HUES64 (cell line): ENCODE measurements around the gene ATP6V0A4. TPM values are rescaled to one million over a fixed set of nuclear protein-coding genes. Genes with fewer than 3 reads are reported as not detected.

Source experiments
- H3K27ac ChIP-seq: 2 replicates; pipeline ENCODE4 v1.7.0; 2013; ENCODE audit warnings: low read depth, low read length, inconsistent platforms
- H3K27me3 ChIP-seq: 2 replicates; pipeline ENCODE4 v1.6.1; 2013; ENCODE audit warnings: mild to moderate bottlenecking, low read length; ENCODE audit not compliant: insufficient read depth
- H3K36me3 ChIP-seq: 2 replicates; pipeline ENCODE4 v1.6.1; 2013; ENCODE audit warnings: mild to moderate bottlenecking, low read length; ENCODE audit not compliant: insufficient read depth
- H3K4me1 ChIP-seq: 2 replicates; pipeline ENCODE4 v1.6.1; 2013; ENCODE audit warnings: mild to moderate bottlenecking, low read length, moderate library complexity; ENCODE audit not compliant: insufficient read depth
- H3K4me3 ChIP-seq: 2 replicates; pipeline ENCODE4 v1.5.1; 2013; ENCODE audit warnings: mild to moderate bottlenecking, low read length, moderate library complexity
- H3K9ac ChIP-seq: 2 replicates; pipeline ENCODE4 v1.6.1; 2013; ENCODE audit warnings: mild to moderate bottlenecking, low read depth, low read length
- H3K9me3 ChIP-seq: 2 replicates; pipeline ENCODE4 v1.6.1; 2013; ENCODE audit warnings: low read depth, low read length; ENCODE audit not compliant: insufficient read depth
- WGBS: fragments of 150-250, 120-280 bp; methylation state at CpG from one replicate; pipeline ENCODE4 v1.1.7; 2013; ENCODE audit warnings: missing lambda C conversion rate; 5-methylcytosine and 5-hydroxymethylcytosine counted together
- polyA plus RNA-seq, 2 experiments: library from polyadenylated mRNA; stranded (reverse); fragments of 50-300 nt; gene quantifications; one replicate each; pipeline ENCODE4 v1.2.3, GENCODE V29; 2013

Gene ATP6V0A4
- polyA plus RNA-seq (2013, experiment 1 of 2) = 0.25 TPM
- polyA plus RNA-seq (2013, experiment 2 of 2) = 0.38 TPM

- no peaks in the 10 kb centered on the region for H3K36me3 ChIP-seq
- peaks cover 7% of the 10 kb centered on the region; the same call in 1 of the 2 replicates for H3K27me3 ChIP-seq
- no peaks in the 10 kb centered on the region for H3K9me3 ChIP-seq
- H3K27ac ChIP-seq = no peak within 1 kb of the TSS
- no peak within 1 kb of the TSS for H3K9ac ChIP-seq
- H3K4me3 ChIP-seq = peak within 1 kb of the TSS; percentile 26; the same call in 1 of the 2 replicates
- 15% methylated on average over 14 of the region's 14 CpGs for WGBS
- peaks cover 9% of the 10 kb centered on the region for H3K4me1 ChIP-seq
Observed at GRCh38 chr7:138797715-138798320, at the start of gene ATP6V0A4, which contains the start of gene TMEM213. TSS of gene ATP6V0A4 (minus strand) at chr7:138798196. CDS start at chr7:138771247, 26,949 bp downstream. TSS of gene TMEM213 (plus strand) at chr7:138797994. CDS start at chr7:138798105, 111 bp downstream.

- Histone ChIP-seq H3K27ac (no peak overlapping the region), H3K4me1 (peaks cover 9% of the 10 kb centered on the region; the same call in 1 of the 2 replicates), H3K27me3 (no peaks in the 10 kb centered on the region), H3K9ac (no peak overlapping the region), H3K4me3 (no peak overlapping the region), H3K9me3 (no peaks in the 10 kb centered on the region; the same call in 1 of the 2 replicates), H3K36me3 (peaks cover 25% of the 10 kb centered on the region)
- 93% methylated on average over 2 of the region's 2 CpGs for WGBS
Observed at GRCh38 chr7:138845711-138846110, 47.7 kb upstream of the ATP6V0A4 start.

GRCh38 chr7:138843632-138844580 is 45.9 kb upstream of the ATP6V0A4 start:
- H3K4me3 ChIP-seq = no peak overlapping the region
- H3K27ac ChIP-seq = no peak overlapping the region
- H3K27me3 ChIP-seq = no peaks in the 10 kb centered on the region
- peaks cover 15% of the 10 kb centered on the region for H3K36me3 ChIP-seq
- H3K9ac ChIP-seq = no peak overlapping the region
- H3K9me3 ChIP-seq = no peaks in the 10 kb centered on the region
- 91% methylated on average over 19 of the region's 20 CpGs for WGBS
- peaks cover 9% of the 10 kb centered on the region; the same call in 1 of the 2 replicates for H3K4me1 ChIP-seq

- Histone ChIP-seq H3K9ac (peak overlapping the region; percentile 6; the same call in 1 of the 2 replicates), H3K4me1 (peaks cover 3% of the 10 kb centered on the region; the same call in 1 of the 2 replicates), H3K27ac (peak overlapping the region; percentile 6; the same call in 1 of the 2 replicates), H3K9me3 (no peaks in the 10 kb centered on the region), H3K36me3 (peaks cover 19% of the 10 kb centered on the region), H3K27me3 (no peaks in the 10 kb centered on the region), H3K4me3 (no peak overlapping the region)
- 78% methylated on average over 12 of the region's 12 CpGs for WGBS
Observed at GRCh38 chr7:138842111-138842510, 44.1 kb upstream of the ATP6V0A4 start.

GRCh38 chr7:138838166-138838565 is 40.2 kb upstream of the ATP6V0A4 start:
- H3K27me3 ChIP-seq = no peaks in the 10 kb centered on the region
- peaks cover 26% of the 10 kb centered on the region for H3K36me3 ChIP-seq
- H3K9me3 ChIP-seq = no peaks in the 10 kb centered on the region
- H3K27ac ChIP-seq = no peak overlapping the region
- H3K9ac ChIP-seq = no peak overlapping the region
- H3K4me1 ChIP-seq = peaks cover 3% of the 10 kb centered on the region; the same call in 1 of the 2 replicates
- no peak overlapping the region for H3K4me3 ChIP-seq
- 93% methylated on average over 9 of the region's 9 CpGs for WGBS

- Histone ChIP-seq H3K9me3 (no peaks in the 10 kb centered on the region), H3K4me1 (peaks cover 3% of the 10 kb centered on the region; the same call in 1 of the 2 replicates), H3K9ac (no peak overlapping the region), H3K36me3 (peaks cover 26% of the 10 kb centered on the region), H3K27me3 (no peaks in the 10 kb centered on the region), H3K27ac (no peak overlapping the region), H3K4me3 (no peak overlapping the region)
- WGBS = 95% methylated on average over 13 of the region's 13 CpGs
Observed at GRCh38 chr7:138837627-138838026, 39.6 kb upstream of the ATP6V0A4 start.

GRCh38 chr7:138835087-138835486 is 37.1 kb upstream of the ATP6V0A4 start:
- WGBS = 93% methylated on average over 11 of the region's 11 CpGs
- no peaks in the 10 kb centered on the region for H3K9me3 ChIP-seq
- no peak overlapping the region for H3K27ac ChIP-seq
- H3K9ac ChIP-seq = no peak overlapping the region
- H3K36me3 ChIP-seq = peaks cover 23% of the 10 kb centered on the region
- no peaks in the 10 kb centered on the region for H3K4me1 ChIP-seq
- H3K27me3 ChIP-seq = no peaks in the 10 kb centered on the region
- no peak overlapping the region for H3K4me3 ChIP-seq

- peaks cover 23% of the 10 kb centered on the region for H3K36me3 ChIP-seq
- H3K9ac ChIP-seq = no peak overlapping the region
- H3K4me1 ChIP-seq = no peaks in the 10 kb centered on the region
- H3K4me3 ChIP-seq = no peak overlapping the region
- 97% methylated on average over 9 of the region's 9 CpGs for WGBS
- H3K27me3 ChIP-seq = no peaks in the 10 kb centered on the region
- no peak overlapping the region for H3K27ac ChIP-seq
- no peaks in the 10 kb centered on the region for H3K9me3 ChIP-seq
Observed at GRCh38 chr7:138834583-138834982, 36.6 kb upstream of the ATP6V0A4 start.

GRCh38 chr7:138833596-138833995 is 35.6 kb upstream of the ATP6V0A4 start:
- H3K4me3 ChIP-seq = no peak overlapping the region
- peaks cover 23% of the 10 kb centered on the region for H3K36me3 ChIP-seq
- H3K9me3 ChIP-seq = no peaks in the 10 kb centered on the region
- H3K9ac ChIP-seq = no peak overlapping the region
- no peaks in the 10 kb centered on the region for H3K4me1 ChIP-seq
- H3K27ac ChIP-seq = no peak overlapping the region
- 88% methylated on average over 5 of the region's 5 CpGs for WGBS
- H3K27me3 ChIP-seq = no peaks in the 10 kb centered on the region

GRCh38 chr7:138832966-138833365 is 35.0 kb upstream of the ATP6V0A4 start:
- peaks cover 22% of the 10 kb centered on the region for H3K36me3 ChIP-seq
- H3K9me3 ChIP-seq = no peaks in the 10 kb centered on the region
- H3K4me1 ChIP-seq = no peaks in the 10 kb centered on the region
- H3K27ac ChIP-seq = no peak overlapping the region
- no peak overlapping the region for H3K4me3 ChIP-seq
- no peak overlapping the region for H3K9ac ChIP-seq
- WGBS = 93% methylated on average over 8 of the region's 10 CpGs
- no peaks in the 10 kb centered on the region for H3K27me3 ChIP-seq

GRCh38 chr7:138829335-138829734 is 31.3 kb upstream of the ATP6V0A4 start:
- no peaks in the 10 kb centered on the region for H3K36me3 ChIP-seq
- H3K9me3 ChIP-seq = no peaks in the 10 kb centered on the region
- no peak overlapping the region for H3K27ac ChIP-seq
- WGBS = 93% methylated on average over 10 of the region's 11 CpGs
- H3K4me3 ChIP-seq = no peak overlapping the region
- H3K4me1 ChIP-seq = no peaks in the 10 kb centered on the region
- H3K27me3 ChIP-seq = no peaks in the 10 kb centered on the region
- H3K9ac ChIP-seq = no peak overlapping the region
